ENCODE results near the gene MRPL38.
A peak's percentile ranks its signal among the peaks of the same experiment; 100 is the strongest.

MRPL38 gene

DNA sequence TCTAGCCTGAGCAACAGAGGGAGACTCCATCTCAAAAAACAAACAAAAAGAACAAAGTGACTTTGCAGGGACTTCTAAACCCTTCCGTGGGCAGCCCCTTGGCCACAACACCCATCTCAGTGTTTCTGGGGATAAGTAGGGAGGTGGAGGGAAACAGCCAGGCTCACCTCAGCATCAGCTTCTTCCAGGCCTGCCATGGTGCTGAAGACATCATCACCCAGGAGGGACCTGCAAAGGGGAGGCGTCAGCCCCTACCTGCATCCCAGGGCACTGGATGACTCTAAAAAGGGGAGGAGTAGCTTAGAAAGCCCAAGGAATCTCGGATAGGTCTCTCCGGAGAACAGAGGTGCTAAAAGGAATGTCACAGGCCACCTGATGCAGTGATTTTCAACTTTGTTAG, 26.4 kb upstream of the MRPL38 start:
- Histone ChIP-seq H3K4me1 (ENCODE audit: control insufficient read depth, insufficient read depth, low read length) (no peaks in the 10 kb centered on the region), H3K27ac (ENCODE audit: extremely low read depth, low read depth, low read length) (no peak overlapping the region), H3K36me3 (ENCODE audit: control insufficient read depth in 2 of 2, insufficient read depth in 1 of 2, low read length in 2 of 2) (peaks cover 15 to 58% of the 10 kb centered on the region in 2 experiments; a peak in 2 of 3 replicates), H3K9me3 (ENCODE audit: control insufficient read depth, insufficient read depth, low read depth, low read length) (no peaks in the 10 kb centered on the region), H3K4me3 (ENCODE audit: low read depth, low read length) (no peak overlapping the region)
- TF ChIP-seq ZNF529 (tag by site-specific recombination; IDR thresholded peaks at IDR 0.05; ENCODE audit: insufficient replicate concordance): no peak
- no peak for TF ChIP-seq ZNF830 (tag by site-specific recombination; IDR thresholded peaks at IDR 0.05; ENCODE audit: low read depth)
- no peak for TF ChIP-seq ZNF76 (tag by site-specific recombination; IDR thresholded peaks at IDR 0.05; ENCODE audit: borderline replicate concordance, low read depth)
- TF ChIP-seq ZSCAN18 (tag by site-specific recombination; IDR thresholded peaks at IDR 0.05): no peak
- ChIA-PET CTCF (interaction anchor here (1.2 to 2.1 kb wide), 2 partner anchors 11 to 26 kb away, joined by 3 to 6 read pairs; partner anchors contain the start of gene MRPL38), POLR2A (interaction anchor here (0.6 to 0.8 kb wide), 2 partner anchors 46 to 95 kb away, joined by 3 to 4 read pairs; no protein-coding TSS in a partner anchor)

DNA sequence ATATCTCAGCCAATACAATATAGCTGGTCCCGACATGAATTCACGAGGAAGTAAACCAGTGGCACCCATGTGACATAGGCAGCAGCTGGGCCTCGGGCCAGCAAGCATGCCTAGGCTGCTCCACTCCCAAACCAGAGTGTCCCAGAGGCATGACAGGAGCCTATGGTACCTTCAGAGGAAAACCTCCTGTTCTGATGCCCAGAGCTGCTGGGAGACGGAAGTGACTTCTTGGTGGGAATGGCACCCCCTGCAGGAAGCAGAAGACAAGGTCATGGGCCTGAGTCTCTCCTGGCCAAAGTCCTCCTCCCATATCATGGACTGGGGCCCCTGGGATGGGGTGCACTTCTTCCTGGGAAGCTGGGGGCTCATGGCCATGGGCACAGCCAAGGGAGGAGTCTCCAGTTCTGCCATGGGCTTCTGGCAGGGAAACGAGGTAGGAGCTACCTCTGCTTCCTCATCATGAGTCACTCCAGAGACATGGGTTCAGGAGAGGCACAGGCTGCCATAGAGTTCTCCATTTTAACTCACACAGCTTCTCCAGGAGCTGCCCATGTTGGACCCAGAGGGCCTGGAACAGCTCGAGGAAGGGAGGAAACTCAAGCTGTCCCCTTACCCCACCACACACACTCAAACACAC, 22.7 kb upstream of the MRPL38 start:
- H3K4me3 ChIP-seq (ENCODE audit: low read depth, low read length): no peak overlapping the region
- no peaks in the 10 kb centered on the region for H3K9me3 ChIP-seq (ENCODE audit: control insufficient read depth, insufficient read depth, low read depth, low read length)
- CTCF ChIA-PET: interaction anchor here (0.6 to 3.7 kb wide), 19 partner anchors 9 to 603 kb away, joined by 3 to 47 read pairs (median 4); partner anchors contain the start of genes CDK3, FBF1 and MRPL38
- POLR2A ChIA-PET: interaction anchor here (0.5 to 3.9 kb wide), 2 partner anchors 14 to 159 kb away, joined by 3 to 20 read pairs; partner anchors contain the start of gene FBF1
- peaks cover 9 to 77% of the 10 kb centered on the region in 2 experiments; a peak in 2 of 3 replicates for H3K36me3 ChIP-seq (ENCODE audit: control insufficient read depth in 2 of 2, insufficient read depth in 1 of 2, low read length in 2 of 2)
- H3K4me1 ChIP-seq (ENCODE audit: control insufficient read depth, insufficient read depth, low read length): no peaks in the 10 kb centered on the region
- no peak overlapping the region for H3K27ac ChIP-seq (ENCODE audit: extremely low read depth, low read depth, low read length)
- TF ChIP-seq, protein P1, sequence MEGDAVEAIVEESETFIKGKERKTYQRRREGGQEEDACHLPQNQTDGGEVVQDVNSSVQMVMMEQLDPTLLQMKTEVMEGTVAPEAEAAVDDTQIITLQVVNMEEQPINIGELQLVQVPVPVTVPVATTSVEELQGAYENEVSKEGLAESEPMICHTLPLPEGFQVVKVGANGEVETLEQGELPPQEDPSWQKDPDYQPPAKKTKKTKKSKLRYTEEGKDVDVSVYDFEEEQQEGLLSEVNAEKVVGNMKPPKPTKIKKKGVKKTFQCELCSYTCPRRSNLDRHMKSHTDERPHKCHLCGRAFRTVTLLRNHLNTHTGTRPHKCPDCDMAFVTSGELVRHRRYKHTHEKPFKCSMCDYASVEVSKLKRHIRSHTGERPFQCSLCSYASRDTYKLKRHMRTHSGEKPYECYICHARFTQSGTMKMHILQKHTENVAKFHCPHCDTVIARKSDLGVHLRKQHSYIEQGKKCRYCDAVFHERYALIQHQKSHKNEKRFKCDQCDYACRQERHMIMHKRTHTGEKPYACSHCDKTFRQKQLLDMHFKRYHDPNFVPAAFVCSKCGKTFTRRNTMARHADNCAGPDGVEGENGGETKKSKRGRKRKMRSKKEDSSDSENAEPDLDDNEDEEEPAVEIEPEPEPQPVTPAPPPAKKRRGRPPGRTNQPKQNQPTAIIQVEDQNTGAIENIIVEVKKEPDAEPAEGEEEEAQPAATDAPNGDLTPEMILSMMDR (tag by site-specific recombination; IDR thresholded peaks at IDR 0.05): peak; percentile 15; the same call in 1 of the 2 replicates
- no peak for TF ChIP-seq ZNF311 (tag by site-specific recombination; IDR thresholded peaks at IDR 0.05; ENCODE audit: borderline replicate concordance)

GRCh38 chr17:75926456-75926855, 21.8 kb upstream of the MRPL38 start:
- Histone ChIP-seq H3K4me1 (ENCODE audit: control insufficient read depth, insufficient read depth, low read length) (no peaks in the 10 kb centered on the region), H3K27ac (ENCODE audit: extremely low read depth, low read depth, low read length) (no peak overlapping the region), H3K4me3 (ENCODE audit: low read depth, low read length) (no peak overlapping the region), H3K36me3 (ENCODE audit: control insufficient read depth in 2 of 2, insufficient read depth in 1 of 2, low read length in 2 of 2) (peaks cover 1 to 82% of the 10 kb centered on the region in 2 experiments; a peak in 2 of 3 replicates), H3K9me3 (ENCODE audit: control insufficient read depth, insufficient read depth, low read depth, low read length) (no peaks in the 10 kb centered on the region)
- ChIA-PET POLR2A (interaction anchor here (0.5 kb wide), 1 partner anchor 158 kb away, joined by 3 read pairs; no protein-coding TSS in a partner anchor), CTCF (interaction anchor here (0.9 to 3.7 kb wide), 7 partner anchors 10 to 78 kb away, joined by 3 to 47 read pairs (median 14); partner anchors contain the start of genes CDK3 and MRPL38)
- TF ChIP-seq ZNF416 (tag by site-specific recombination; IDR thresholded peaks at IDR 0.05) (no peak), ZNF280D (tag by site-specific recombination; IDR thresholded peaks at IDR 0.05) (no peak), MYNN (tag by site-specific recombination; IDR thresholded peaks at IDR 0.05; ENCODE audit: borderline replicate concordance) (no peak), ZNF626 (tag by site-specific recombination; IDR thresholded peaks at IDR 0.05) (no peak), ZNF121 (tag by site-specific recombination; IDR thresholded peaks at IDR 0.05) (no peak), ZNF292 (tag by site-specific recombination; IDR thresholded peaks at IDR 0.05; ENCODE audit: borderline replicate concordance, low read depth) (no peak)
- TF ChIP-seq, protein P1 (tag by site-specific recombination; IDR thresholded peaks at IDR 0.05): no peak
- TF ChIP-seq, protein P2, sequence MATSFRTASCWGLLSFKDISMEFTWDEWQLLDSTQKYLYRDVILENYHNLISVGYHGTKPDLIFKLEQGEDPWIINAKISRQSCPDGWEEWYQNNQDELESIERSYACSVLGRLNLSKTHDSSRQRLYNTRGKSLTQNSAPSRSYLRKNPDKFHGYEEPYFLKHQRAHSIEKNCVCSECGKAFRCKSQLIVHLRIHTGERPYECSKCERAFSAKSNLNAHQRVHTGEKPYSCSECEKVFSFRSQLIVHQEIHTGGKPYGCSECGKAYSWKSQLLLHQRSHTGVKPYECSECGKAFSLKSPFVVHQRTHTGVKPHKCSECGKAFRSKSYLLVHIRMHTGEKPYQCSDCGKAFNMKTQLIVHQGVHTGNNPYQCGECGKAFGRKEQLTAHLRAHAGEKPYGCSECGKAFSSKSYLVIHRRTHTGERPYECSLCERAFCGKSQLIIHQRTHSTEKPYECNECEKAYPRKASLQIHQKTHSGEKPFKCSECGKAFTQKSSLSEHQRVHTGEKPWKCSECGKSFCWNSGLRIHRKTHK (tag by site-specific recombination; IDR thresholded peaks at IDR 0.05): no peak
- TF ChIP-seq, protein P3, sequence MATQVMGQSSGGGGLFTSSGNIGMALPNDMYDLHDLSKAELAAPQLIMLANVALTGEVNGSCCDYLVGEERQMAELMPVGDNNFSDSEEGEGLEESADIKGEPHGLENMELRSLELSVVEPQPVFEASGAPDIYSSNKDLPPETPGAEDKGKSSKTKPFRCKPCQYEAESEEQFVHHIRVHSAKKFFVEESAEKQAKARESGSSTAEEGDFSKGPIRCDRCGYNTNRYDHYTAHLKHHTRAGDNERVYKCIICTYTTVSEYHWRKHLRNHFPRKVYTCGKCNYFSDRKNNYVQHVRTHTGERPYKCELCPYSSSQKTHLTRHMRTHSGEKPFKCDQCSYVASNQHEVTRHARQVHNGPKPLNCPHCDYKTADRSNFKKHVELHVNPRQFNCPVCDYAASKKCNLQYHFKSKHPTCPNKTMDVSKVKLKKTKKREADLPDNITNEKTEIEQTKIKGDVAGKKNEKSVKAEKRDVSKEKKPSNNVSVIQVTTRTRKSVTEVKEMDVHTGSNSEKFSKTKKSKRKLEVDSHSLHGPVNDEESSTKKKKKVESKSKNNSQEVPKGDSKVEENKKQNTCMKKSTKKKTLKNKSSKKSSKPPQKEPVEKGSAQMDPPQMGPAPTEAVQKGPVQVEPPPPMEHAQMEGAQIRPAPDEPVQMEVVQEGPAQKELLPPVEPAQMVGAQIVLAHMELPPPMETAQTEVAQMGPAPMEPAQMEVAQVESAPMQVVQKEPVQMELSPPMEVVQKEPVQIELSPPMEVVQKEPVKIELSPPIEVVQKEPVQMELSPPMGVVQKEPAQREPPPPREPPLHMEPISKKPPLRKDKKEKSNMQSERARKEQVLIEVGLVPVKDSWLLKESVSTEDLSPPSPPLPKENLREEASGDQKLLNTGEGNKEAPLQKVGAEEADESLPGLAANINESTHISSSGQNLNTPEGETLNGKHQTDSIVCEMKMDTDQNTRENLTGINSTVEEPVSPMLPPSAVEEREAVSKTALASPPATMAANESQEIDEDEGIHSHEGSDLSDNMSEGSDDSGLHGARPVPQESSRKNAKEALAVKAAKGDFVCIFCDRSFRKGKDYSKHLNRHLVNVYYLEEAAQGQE (tag by site-specific recombination; IDR thresholded peaks at IDR 0.05): no peak
